NCI-H82 (cell line): Measurements from ENCODE around the gene TMEM14A.

Experiments used
- DNase-seq: peaks from one replicate; lab custom pipeline; 2025; lab: John Stamatoyannopoulos, UW

Gene TMEM14A

DNA sequence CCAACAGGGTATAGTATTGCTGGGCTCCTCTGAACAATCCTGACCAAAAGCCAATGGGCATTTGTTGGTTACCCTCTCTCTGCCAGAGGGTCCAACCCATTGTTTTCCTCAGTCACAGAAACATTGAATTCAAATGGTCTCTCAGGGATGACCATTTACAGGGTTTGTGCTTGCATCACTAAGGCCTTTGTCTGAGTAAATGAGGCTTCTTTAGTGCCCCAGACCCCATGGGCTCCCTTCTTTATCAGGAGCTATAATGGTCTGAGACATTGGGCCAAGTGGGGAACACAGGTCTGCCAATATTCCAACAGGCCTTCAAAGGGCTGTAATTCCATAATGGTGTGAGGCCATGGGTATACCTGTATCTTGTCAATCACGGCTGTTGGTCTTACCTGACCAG lies 65.2 kb downstream of the TMEM14A start:
- DNase-seq, result no peak
